ENCODE results near the gene REXO4. TPM values are rescaled to one million over a fixed set of nuclear protein-coding genes. Genes with fewer than 3 reads are reported as not detected.
A peak's percentile ranks its signal among the peaks of the same experiment; 100 is the strongest.

The REXO4 gene
- total RNA-seq, 1 donor from 2014 or later, result 30.3 TPM

GRCh38 chr9:133430244-133430643 lies 12.4 kb upstream of the REXO4 start:
- no peak for TF ChIP-seq CTCF (IDR thresholded peaks at IDR 0.05; ENCODE audit: unreplicated experiment)
- DNase-seq (ENCODE audit: low spot score, unreplicated experiment), result no peak
- H3K27me3 Mint-ChIP-seq, result peaks cover 10% of the 10 kb centered on the region
- H3K4me3 Mint-ChIP-seq (ENCODE audit: low read depth), result no peak overlapping the region
- peaks cover 1% of the 10 kb centered on the region for H3K36me3 Mint-ChIP-seq (ENCODE audit: insufficient read depth)
- H3K4me1 Mint-ChIP-seq (ENCODE audit: low read depth), result peaks cover 2% of the 10 kb centered on the region
- H3K9me3 Mint-ChIP-seq (ENCODE audit: low read depth), result no peaks in the 10 kb centered on the region
- no peak overlapping the region for H3K27ac Mint-ChIP-seq

GRCh38 chr9:133429641-133430161 lies 11.9 kb upstream of the REXO4 start:
- Mint-ChIP-seq H3K36me3 (ENCODE audit: insufficient read depth) (peaks cover 1% of the 10 kb centered on the region), H3K27me3 (peaks cover 10% of the 10 kb centered on the region), H3K4me3 (ENCODE audit: low read depth) (peak overlapping the region; percentile 33), H3K9me3 (ENCODE audit: low read depth) (no peaks in the 10 kb centered on the region), H3K27ac (no peak overlapping the region), H3K4me1 (ENCODE audit: low read depth) (peaks cover 2% of the 10 kb centered on the region)
- TF ChIP-seq CTCF (IDR thresholded peaks at IDR 0.05; ENCODE audit: unreplicated experiment), result peak; percentile 60
- DNase-seq (ENCODE audit: low spot score, unreplicated experiment), result peak; percentile 64

GRCh38 chr9:133429214-133429613 lies 11.4 kb upstream of the REXO4 start:
- Mint-ChIP-seq H3K4me3 (ENCODE audit: low read depth) (no peak overlapping the region), H3K27ac (no peak overlapping the region)
- DNase-seq (ENCODE audit: low spot score, unreplicated experiment), result no peak

GRCh38 chr9:133428617-133429101 lies 10.8 kb upstream of the REXO4 start:
- Mint-ChIP-seq H3K9me3 (ENCODE audit: low read depth) (no peaks in the 10 kb centered on the region), H3K4me1 (ENCODE audit: low read depth) (peaks cover 2% of the 10 kb centered on the region), H3K27ac (no peak overlapping the region), H3K4me3 (ENCODE audit: low read depth) (no peak overlapping the region), H3K27me3 (peaks cover 10% of the 10 kb centered on the region), H3K36me3 (ENCODE audit: insufficient read depth) (peaks cover 1% of the 10 kb centered on the region)
- TF ChIP-seq CTCF (IDR thresholded peaks at IDR 0.05; ENCODE audit: unreplicated experiment), result no peak
- DNase-seq (ENCODE audit: low spot score, unreplicated experiment), result peak; percentile 51

More at GRCh38 chr9:133429214-133429613, 11.4 kb upstream of the REXO4 start:
- H3K27me3 Mint-ChIP-seq, result peaks cover 10% of the 10 kb centered on the region
- peaks cover 2% of the 10 kb centered on the region for H3K4me1 Mint-ChIP-seq (ENCODE audit: low read depth)
- H3K36me3 Mint-ChIP-seq (ENCODE audit: insufficient read depth), result peaks cover 1% of the 10 kb centered on the region
- no peak for TF ChIP-seq CTCF (IDR thresholded peaks at IDR 0.05; ENCODE audit: unreplicated experiment)
- no peaks in the 10 kb centered on the region for H3K9me3 Mint-ChIP-seq (ENCODE audit: low read depth)

- Mint-ChIP-seq H3K27me3 (peaks cover 10% of the 10 kb centered on the region), H3K27ac (no peak overlapping the region), H3K36me3 (ENCODE audit: insufficient read depth) (peaks cover 1% of the 10 kb centered on the region), H3K4me3 (ENCODE audit: low read depth) (peak overlapping the region; percentile 50), H3K4me1 (ENCODE audit: low read depth) (peaks cover 2% of the 10 kb centered on the region), H3K9me3 (ENCODE audit: low read depth) (no peaks in the 10 kb centered on the region)
- no peak for DNase-seq (ENCODE audit: low spot score, unreplicated experiment)
- TF ChIP-seq CTCF (IDR thresholded peaks at IDR 0.05; ENCODE audit: unreplicated experiment), result no peak
Observed at GRCh38 chr9:133427658-133428348, 10.0 kb upstream of the REXO4 start.
